Endothelial cell of umbilical vein (primary cell): ENCODE results near the gene ASAP2.

ENCODE experiments used
- EZH2 ChIP-seq: IDR thresholded peaks from 2 replicates; pipeline ENCODE4 v1.6.1; 2012; ENCODE audit warnings: borderline replicate concordance, low read depth, mild to moderate bottlenecking, moderate library complexity, low read length, inconsistent platforms; ENCODE audit not compliant: severe bottlenecking
- JUN ChIP-seq: IDR thresholded peaks from 2 replicates; pipeline ENCODE4 v1.6.1; 2011; ENCODE audit warnings: borderline replicate concordance, low read depth; ENCODE audit not compliant: insufficient read length, insufficient read depth
- POLR2A ChIP-seq: IDR thresholded peaks from 2 replicates; pipeline ENCODE4 v1.6.1; 2012; ENCODE audit warnings: low read depth, mild to moderate bottlenecking, control low read depth, low read length
- POLR2AphosphoS5 ChIP-seq: IDR thresholded peaks from 2 replicates; pipeline ENCODE4 v1.6.1; 2012; ENCODE audit warnings: low read depth, mild to moderate bottlenecking, control low read depth, low read length, moderate library complexity; ENCODE audit not compliant: insufficient read depth
- TF ChIP-seq, protein P1 (sequence below), 2 donors: IDR thresholded peaks; 1 replicate in 1 of 2; 2 replicates in 1 of 2; pipeline ENCODE4 v1.5.1; 2011; ENCODE audit warnings: low read length in 2 of 2, mild to moderate bottlenecking in 2 of 2, moderate library complexity in 2 of 2, control low read depth in 1 of 2, inconsistent platforms in 1 of 2, low read depth in 1 of 2; ENCODE audit not compliant: insufficient read depth in 1 of 2; ENCODE audit errors: extremely low read depth in 1 of 2

DNA sequence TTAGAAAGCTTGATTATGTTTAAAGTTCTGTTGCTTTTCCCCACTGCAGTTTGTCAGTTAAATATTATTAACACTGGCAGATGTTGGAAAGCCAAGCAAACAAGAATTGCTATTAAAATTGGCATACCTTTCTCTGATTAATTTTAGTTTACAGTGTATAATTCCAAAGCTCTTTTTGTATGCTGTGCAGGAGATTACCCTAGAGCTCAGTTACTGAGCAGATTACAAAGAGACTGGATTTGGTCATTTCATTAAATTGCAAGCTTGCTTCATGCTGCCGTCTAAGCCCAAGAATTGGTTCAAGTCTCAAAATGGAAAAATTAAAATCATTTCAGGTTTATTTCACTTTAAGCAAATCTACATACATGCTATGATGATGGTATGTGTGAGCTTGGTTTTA lies 2.3 kb downstream of the ASAP2 start:
- TF ChIP-seq JUN (no peak), EZH2 (no peak), POLR2AphosphoS5 (no peak), POLR2A (no peak)
- TF ChIP-seq, protein P1, sequence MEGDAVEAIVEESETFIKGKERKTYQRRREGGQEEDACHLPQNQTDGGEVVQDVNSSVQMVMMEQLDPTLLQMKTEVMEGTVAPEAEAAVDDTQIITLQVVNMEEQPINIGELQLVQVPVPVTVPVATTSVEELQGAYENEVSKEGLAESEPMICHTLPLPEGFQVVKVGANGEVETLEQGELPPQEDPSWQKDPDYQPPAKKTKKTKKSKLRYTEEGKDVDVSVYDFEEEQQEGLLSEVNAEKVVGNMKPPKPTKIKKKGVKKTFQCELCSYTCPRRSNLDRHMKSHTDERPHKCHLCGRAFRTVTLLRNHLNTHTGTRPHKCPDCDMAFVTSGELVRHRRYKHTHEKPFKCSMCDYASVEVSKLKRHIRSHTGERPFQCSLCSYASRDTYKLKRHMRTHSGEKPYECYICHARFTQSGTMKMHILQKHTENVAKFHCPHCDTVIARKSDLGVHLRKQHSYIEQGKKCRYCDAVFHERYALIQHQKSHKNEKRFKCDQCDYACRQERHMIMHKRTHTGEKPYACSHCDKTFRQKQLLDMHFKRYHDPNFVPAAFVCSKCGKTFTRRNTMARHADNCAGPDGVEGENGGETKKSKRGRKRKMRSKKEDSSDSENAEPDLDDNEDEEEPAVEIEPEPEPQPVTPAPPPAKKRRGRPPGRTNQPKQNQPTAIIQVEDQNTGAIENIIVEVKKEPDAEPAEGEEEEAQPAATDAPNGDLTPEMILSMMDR (IDR thresholded peaks at IDR 0.05; ENCODE audit: extremely low read depth in 1 of 2, insufficient read depth in 1 of 2, low read depth in 1 of 2, low read length in 2 of 2): no peak
